Transverse colon (tissue), 3 donors: ENCODE measurements around the gene MT1A.

ENCODE experiments used
- POLR2A ChIP-seq: fragments of 450-650 bp; IDR thresholded peaks from one replicate; pipeline ENCODE4 v1.6.1; 2016; ENCODE audit warnings: antibody characterized with exemption, mild to moderate bottlenecking, moderate library complexity
- TF ChIP-seq, protein P1 (sequence below), 5 experiments: fragments of 200-600 bp in 3 of 5; fragments of 450-650 bp in 2 of 5; sonication (generic) in 3 of 5; IDR thresholded peaks; 1 replicate in 2 of 5; 2 replicates in 3 of 5; pipeline ENCODE4 v1.5.1; 2016 to 2017; ENCODE audit warnings: antibody characterized with exemption in 5 of 5, inconsistent platforms in 3 of 5, mild to moderate bottlenecking in 2 of 5, moderate library complexity in 1 of 5

DNA sequence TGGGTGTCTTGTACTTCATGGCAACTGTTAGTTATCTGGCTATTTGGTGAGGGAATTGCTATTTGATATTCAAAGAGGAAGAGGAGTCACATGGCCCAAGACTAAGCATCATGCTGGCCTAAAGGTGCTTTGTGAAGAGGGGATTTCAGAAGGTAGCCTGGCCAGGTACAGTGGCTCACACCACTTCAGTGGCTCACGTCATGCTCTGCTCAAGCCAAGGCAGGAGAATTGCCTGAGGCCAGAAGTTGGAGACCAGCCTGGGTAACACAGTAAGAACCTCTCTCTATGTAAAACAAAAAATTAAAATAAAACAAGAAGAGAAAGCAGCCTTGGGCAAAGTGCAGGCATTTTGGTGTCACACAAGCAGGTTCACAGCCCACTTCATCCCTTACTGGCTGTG is 6.8 kb downstream of the MT1A start:
- TF ChIP-seq POLR2A: no peak
- TF ChIP-seq, protein P1, sequence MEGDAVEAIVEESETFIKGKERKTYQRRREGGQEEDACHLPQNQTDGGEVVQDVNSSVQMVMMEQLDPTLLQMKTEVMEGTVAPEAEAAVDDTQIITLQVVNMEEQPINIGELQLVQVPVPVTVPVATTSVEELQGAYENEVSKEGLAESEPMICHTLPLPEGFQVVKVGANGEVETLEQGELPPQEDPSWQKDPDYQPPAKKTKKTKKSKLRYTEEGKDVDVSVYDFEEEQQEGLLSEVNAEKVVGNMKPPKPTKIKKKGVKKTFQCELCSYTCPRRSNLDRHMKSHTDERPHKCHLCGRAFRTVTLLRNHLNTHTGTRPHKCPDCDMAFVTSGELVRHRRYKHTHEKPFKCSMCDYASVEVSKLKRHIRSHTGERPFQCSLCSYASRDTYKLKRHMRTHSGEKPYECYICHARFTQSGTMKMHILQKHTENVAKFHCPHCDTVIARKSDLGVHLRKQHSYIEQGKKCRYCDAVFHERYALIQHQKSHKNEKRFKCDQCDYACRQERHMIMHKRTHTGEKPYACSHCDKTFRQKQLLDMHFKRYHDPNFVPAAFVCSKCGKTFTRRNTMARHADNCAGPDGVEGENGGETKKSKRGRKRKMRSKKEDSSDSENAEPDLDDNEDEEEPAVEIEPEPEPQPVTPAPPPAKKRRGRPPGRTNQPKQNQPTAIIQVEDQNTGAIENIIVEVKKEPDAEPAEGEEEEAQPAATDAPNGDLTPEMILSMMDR (IDR thresholded peaks at IDR 0.05): no peak
